Measurements from ENCODE around the gene FSTL5.

The FSTL5 gene

DNA sequence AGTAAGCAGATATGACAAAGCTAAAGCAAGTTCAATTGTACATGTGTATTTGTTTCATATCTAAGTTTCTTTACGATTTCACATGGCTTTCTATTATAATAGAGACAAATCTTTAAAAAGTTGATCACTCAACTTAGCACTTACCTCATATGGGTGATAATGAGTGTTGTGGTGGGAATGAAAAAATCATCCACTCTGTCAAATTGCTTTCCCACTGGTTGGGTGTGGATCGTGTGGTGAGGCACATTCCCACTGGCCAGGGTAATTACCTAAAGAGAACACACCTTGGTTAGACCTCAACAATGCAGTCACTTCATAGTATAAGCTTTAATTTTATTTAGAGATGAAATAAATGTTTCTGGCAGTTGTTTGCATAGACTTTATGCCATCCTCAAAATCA lies 708.9 kb downstream of the FSTL5 start:
- DNase-seq (ENCODE audit: low read depth in 2 of 2): no peak

DNA sequence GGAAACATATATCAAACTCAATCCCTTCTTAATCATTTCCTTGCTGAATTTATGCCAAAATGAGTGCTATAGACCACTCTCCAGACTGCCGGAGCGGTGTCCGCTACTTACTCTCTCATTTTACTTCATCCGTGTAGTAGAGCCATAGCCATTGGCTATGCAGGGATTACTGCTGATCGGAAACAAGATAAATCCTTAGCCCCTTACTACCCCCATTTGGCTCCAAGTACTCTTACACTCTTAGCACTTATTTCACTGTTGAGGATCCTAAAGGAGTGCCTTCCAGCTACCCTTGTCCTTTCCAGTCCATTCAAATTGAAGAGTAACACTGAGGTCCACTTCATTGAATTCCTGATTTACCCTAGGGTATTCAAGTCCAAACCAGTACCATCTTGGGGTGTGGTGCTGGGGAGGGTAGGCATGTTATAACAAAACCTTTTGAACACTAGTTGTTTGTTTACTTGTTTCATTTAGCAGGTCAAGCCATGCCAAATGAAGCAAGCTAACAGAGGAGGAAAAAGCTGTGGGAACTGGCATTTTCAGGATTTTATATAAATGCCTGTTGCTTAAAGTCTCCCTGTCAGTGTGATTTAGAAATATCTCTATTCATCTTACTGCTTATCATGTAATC lies 715.1 kb downstream of the FSTL5 start:
- no peak for DNase-seq (ENCODE audit: low read depth in 2 of 2)

DNA sequence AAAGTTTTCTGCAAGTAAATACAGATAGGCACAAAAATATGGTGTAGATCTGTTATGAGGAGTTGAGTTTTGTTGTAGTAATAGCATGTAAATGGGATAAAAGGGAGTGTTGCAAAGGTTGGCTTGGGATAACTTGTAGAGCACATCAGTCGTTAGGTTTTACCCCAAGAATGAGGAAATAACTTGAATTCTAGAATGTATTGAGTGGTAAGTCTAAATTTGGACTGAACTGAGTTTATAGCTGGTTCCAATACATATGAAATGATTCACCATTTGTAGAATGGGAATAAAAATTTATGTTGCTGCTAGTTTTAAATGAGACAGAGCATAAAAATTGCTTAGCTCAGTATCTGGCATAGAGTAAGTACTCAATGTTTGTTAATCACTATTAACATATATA lies 719.2 kb downstream of the FSTL5 start:
- DNase-seq (ENCODE audit: low read depth in 2 of 2): no peak

DNA sequence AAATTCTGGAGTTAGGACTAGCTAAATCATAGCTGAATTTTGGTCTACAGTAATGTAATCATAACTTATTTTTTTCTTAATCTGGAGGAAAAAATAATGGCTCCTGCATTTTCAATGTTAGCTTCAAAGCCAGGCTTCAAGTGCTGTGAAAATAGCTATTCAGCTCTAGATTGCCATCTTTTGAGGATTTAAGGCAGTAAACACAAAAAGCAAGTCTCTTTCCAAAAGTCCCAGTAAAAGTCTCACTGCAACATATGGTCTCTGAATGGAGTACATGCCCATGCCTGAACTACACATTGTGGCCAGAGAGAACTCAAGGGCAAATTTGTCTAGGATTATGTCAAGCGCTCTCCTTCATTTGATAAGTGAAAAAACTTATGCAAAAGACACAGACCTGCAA lies 720.9 kb downstream of the FSTL5 start:
- no peak for DNase-seq (ENCODE audit: low read depth in 2 of 2)

DNA sequence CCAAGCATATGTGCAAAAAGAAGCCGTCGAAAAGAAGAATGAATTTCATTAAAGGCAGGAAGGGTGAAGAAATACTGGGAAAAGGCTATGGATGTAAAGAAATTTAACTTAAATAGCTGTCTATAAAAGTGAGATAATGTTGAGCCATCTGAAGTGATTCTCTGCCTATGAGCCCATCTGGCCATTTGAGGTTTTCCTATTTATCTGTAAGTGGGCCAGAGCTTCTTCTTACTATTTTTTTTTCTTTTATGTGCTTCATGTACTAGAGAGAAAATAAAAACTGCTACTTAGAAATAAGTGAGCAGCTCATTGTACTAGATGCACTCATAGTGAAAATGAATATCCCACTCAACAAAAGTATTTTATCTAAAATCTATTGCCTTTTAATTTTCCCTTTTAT lies 725.7 kb downstream of the FSTL5 start:
- DNase-seq (ENCODE audit: low read depth in 2 of 2): no peak

DNA sequence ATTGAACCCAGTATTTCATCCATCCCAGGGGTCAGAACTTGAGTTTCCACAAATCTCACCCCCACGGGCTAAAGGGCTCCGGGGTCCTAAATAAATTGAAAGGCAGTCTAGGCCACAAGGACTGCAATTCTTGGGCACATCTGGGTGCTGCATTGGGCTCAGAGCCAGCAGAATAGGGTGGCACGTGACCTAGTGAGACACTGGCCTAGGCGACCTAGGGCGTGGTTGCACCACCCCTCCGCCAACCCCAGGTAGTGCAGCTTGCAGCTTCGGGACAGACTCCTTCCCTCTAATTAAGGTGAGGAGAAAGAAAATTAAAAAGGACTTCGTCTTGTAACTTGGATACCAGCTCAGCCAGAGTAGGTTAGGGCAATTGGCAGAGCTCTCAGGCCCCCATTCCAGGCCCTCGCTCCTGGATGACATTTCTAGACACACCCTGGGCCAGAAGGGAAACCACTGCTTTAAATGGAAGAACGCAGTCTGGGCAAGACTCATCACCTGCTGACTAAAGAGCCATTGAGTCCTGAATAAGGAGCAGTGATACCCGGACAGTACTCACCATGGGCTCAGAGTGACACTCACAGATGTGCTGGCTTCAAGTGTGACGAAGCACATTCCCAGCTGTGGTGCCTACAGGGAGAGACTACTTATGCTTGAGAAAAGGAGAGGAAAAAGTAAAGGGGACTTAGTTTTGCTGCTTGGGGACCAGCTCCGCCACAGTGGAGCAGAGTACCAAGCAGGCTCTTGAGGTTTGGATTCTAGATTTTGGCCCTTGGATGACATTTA lies 735.4 kb downstream of the FSTL5 start:
- no peak for DNase-seq (ENCODE audit: low read depth in 2 of 2)

DNA sequence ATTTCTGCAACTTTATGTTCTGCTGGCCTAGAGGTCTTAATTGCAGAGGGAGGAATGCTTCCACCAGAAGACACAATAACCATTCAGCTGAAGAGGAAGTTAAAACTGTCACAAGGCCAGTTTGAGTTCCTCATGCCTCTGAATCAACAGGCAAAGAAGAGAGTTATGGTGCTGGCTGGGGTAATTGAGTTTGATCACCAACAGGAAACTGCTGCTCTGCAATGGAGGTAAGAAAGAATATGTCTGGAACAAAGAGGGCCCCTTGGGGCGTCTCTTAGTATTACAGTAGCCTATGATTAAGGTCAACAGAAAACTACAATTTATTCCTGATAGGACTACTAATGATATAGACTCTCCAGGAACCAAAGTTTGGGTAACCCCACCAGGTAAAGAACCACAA lies 744.0 kb downstream of the FSTL5 start:
- no peak for DNase-seq (ENCODE audit: low read depth in 2 of 2)

DNA sequence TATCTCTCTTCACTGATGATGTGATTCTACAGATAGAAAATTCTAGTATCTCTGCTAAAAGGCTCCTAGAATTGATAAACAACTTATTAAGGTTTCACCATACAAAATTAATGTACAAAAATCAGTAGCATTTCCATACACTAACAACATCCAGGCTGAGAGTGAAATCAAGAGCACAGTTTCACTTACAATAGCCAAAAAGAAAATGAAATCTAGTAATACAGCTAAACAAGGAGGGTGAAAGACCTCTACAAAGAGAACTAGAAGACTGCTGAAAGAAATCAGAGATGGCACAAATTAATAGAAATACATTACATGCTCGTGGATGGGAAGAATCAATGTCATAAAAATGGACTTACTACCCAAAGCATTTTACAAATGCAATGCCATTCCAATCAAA lies 751.9 kb downstream of the FSTL5 start:
- DNase-seq (ENCODE audit: low read depth in 2 of 2): no peak

DNA sequence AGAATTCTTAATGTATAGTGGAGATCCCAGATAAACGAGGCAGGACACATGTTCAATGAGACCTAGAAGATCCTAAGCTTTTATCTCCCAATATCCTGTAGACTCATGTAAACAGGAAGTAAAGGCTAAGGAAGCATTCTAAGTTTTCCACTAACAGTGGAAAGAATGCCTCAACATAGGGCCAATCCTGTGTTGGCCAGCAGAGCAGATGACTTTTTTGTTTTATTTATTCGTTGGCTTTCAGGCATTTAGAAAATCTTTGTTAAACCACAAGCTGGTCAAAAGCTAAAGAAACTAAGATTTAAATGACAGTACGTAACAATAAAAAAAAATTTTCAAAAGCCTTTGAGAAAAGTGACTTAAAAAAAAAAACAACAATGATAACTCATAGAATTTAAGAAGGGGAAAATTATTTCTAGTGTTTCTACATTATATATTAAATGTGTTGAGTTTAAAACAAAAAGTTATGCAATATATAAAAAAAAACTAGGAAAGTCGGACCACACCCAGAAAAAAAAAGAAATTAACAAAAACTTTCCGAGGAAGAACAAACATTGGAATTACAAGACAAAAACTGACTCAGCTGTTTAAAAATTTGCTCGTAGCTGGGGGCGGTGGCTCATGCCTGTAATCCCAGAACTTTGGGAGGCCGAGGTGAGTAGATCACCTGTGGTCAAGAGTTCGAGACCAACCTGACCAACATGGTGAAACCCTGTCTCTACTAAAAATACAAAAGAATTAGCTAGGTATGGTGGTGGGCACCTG lies 759.3 kb downstream of the FSTL5 start:
- no peak for DNase-seq (ENCODE audit: low read depth in 2 of 2)

DNA sequence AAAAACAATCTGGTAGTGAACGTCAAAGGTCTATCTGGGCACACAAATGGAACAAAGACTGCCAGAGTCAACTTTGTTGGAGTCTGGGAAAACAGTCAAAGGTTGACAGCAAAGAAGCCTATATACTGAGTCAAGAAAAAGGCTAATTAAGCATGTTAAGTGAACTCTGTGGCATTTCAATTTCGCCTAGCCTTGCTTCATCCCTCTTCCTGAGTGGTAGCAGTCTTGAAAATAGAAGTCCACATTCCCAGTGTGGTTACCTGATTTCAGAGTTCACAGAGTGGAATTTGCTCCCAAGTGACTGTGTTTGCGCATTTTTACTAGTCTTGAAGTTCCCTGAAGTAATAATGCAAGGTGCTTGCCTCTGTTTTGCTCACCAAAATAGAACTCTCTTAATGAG lies 760.0 kb downstream of the FSTL5 start:
- DNase-seq (ENCODE audit: low read depth in 2 of 2): no peak

DNA sequence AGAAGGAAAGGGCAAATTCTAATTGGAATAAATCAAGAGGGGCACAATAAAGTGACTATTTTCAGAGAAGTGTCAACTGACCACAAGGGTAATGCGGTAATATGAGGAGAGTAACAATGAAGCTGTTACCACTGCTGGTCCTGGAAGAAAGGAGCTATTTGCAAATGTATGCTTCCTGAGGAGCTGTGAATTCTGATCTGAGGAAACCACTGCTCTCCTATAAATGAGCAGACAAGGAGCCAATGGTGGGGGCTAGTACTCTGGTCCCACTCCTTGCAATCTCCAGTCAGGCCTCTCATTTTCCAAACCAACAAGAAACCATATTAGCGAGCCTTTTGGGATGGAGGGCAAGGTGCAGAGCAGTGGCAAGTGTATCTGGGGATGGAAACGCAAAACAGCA lies 770.2 kb downstream of the FSTL5 start:
- no peak for DNase-seq (ENCODE audit: low read depth in 2 of 2)

DNA sequence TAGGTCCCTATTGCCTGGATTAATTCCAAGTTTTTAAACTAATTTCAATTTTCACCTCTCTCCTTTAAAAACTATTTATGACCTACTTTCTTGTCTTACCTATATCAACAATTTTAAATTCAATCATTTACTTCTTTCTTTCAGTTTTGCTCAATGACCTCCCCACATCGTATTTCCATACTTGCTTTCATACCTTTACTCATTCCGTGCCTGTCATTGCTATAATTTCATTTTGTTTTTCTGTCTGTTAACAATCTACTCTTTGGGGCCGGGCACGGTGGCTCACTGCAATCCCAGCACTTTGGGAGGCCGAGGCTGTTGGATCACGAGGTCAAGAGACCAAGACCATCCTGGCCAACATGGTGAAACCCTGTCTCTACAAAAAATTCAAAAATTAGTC lies 781.1 kb downstream of the FSTL5 start:
- DNase-seq (ENCODE audit: low read depth in 2 of 2): no peak

DNA sequence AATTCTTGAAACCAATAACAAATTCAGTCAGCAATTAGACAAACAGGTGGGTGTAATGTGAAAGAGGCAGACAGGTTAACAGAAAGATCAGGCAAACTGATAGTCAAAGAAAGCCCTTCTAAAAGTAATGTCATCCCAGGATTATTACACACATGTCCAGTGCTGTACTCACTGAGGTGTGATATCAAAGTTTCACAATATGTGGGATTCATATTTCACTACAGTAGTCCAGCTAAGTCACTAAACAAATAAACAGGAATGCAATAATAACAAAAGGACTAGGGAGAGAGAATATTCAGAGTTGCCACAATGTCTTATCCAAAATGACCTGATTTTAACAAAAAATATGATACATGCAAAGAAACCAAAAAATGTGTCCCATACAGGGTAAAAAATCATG lies 787.5 kb downstream of the FSTL5 start:
- no peak for DNase-seq (ENCODE audit: low read depth in 2 of 2)

DNA sequence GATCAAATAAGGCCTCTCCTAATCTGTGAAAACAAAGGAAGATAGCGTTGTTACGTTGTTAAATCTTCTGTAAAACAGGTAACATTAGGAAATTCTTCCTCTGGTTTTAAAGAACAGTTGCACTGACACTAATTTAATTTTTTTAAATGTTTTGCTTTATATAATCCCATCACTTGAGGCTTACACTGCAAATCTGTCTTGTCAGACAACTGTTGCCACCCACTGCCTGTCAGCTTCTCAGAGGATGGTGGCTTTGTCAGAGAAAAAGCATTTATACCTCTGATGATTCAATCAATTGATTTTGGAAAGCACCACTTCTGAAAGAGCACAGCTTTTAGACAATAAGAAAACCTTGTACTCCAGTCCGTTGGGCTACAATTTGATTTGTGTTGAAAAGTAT lies 799.1 kb downstream of the FSTL5 start:
- no peak for DNase-seq (ENCODE audit: low read depth in 2 of 2)

DNA sequence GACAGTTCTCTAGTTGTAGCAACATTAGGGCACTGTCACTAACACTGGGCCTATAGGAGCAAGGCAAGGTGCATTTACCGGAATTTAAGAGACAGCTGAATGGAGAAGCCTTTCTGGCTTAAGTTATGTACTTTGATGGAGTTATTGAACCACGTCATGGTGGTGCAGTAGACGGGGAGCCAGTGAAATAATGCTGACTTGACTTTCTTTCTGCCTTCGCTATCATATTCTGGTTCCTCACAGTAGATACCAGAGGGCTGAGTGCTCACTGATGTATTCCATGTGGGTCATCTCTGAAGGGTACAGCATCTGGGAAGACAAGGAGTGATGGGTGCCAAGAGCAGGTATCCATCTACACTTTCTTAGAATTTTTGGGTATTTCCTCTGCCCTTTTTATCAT lies 802.8 kb downstream of the FSTL5 start:
- no peak for DNase-seq (ENCODE audit: low read depth in 2 of 2)

DNA sequence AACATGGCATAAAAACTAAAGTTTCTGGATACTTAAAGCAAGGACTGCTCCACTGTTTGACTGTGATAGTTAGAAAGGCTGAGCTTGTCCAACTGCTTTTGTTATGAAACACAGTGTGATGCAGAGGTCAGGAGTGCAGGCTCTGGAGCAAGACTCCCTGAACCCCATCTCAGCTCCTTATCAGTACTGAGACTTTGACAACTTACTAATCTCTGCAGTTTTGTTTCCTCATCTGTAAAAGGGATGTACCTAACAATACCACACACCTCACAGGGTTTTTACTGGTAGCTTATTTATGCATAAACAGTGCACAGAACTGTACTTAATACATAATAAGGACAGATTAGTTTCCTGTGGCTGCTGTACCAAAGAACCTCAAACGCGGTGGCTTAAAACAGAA lies 804.3 kb downstream of the FSTL5 start:
- no peak for DNase-seq (ENCODE audit: low read depth in 2 of 2)

DNA sequence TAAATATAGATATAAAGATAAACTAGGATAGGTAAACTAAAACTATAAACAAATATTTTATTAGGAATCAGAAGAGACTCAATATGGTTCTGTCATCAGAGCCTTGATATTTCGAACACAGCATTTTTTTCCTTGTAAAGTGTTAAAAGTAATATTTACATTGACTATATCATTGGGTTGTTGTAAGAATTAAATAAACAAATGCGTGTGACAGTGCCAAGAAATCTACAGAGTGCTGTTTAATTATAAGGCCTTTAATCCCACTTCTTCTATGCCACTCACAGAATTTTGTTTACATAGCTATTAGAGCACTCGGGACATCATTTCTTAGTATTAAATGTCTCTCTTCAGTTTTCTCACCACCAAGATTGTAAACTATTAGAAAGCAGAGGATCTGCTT lies 807.4 kb downstream of the FSTL5 start:
- no peak for DNase-seq (ENCODE audit: low read depth in 2 of 2)

DNA sequence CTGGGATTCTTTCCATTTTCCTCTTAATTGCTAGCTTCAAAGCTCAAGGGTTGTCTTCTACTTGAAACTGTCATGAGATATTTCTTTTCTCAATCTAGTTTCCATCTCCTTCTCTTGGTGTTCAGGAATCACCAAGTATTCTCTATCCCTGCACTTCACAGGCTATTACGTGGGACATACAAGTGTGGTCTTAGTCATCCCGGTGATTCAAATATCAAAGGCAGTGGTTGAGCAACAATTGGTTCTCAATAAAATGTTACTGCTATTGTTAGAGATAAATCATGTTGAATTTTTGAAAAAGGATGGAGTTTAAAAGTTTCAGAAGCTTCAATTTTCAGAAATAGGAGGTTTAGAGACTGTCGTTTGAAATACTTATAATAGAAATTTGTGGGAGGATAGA lies 812.9 kb downstream of the FSTL5 start:
- DNase-seq (ENCODE audit: low read depth in 2 of 2): no peak

DNA sequence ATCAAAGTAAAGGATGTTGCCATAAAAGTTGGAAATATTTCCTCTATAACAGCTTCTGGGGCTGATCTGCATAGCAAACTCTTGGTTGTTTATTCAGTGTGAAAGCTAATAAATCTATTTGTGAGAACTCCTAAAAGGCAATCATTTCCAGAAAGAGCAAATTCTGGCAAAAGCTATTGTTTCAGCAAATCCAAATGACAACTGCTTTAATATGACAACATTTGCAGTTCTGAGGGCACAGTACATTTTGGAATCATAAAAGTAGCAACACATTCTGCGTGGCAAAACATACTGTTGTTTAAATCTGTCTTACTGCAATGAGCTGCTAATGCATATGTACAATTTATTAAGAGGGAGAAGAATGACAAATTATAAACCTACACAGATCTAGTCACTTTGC lies 818.1 kb downstream of the FSTL5 start:
- no peak for DNase-seq (ENCODE audit: low read depth in 2 of 2)

DNA sequence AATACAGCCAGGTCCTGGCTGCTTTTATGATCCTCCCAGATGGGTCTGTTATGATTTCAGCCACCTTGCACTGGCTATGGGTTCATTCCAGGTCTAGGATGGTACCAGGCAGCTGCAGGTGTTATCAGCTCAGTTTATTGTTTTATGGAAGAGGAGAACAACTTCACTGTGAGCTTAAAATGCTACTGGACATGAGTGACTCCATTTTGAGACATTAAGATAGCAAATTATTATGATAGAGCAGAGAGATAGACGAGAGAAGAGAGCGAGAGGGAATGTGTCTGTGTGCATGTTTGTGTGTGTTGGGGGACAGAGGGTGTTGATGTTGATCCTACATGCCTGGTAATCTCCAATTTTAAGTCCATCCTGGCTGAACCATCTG lies 820.2 kb downstream of the FSTL5 start:
- no peak for DNase-seq (ENCODE audit: low read depth in 2 of 2)

DNA sequence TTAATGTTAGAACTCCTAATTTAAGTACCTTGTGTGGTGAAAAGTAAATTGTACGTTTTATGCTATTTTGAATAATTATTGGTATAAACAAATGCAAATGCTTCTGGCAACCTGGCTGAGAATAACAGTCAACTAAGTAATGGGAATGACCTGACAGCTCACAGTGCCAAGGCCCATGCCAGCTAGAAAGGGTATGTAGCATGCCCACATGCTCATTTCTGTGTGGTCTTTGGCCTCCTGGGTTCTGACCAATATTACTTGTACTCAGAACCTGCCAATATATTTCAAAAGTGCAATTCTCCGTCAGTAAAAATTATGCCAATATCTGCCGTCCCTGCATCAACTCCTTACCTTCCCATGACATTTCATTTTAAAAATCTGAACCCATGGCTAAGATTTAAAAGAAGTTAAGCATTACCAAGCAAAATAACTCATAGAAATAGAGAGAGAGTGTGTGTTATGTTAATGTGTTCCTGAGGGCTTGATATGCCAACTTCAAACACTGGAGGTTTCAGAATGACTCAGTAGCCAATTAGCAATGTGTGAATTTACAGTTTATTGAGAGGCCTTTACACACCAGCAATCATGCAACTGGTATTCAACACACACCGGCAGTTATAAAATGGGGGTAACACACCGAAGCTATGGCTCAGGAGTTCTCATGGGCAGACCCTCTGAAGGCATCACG lies 820.8 kb downstream of the FSTL5 start:
- DNase-seq (ENCODE audit: low read depth in 2 of 2): no peak

DNA sequence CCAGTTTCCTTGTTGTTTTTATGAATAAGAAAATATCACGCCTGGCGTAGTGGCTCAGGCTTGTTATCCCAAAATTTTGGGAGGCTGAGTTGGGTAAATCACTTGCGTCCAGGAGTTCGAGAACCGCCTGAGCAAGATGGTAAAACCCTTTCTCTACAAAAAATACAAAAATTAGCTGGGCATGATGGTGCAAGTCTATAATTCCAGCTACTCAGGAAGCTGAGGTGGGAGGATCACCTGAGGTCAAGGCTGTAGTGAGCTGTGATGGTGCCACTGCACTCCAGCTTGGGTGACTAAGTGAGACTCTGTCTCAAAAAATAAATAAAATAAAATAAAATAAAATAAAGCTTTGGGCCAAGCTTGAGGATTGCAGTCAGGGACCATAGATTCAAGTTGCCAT lies 827.2 kb downstream of the FSTL5 start:
- no peak for DNase-seq (ENCODE audit: low read depth in 2 of 2)
